B cell (primary cell): ENCODE data around the gene TRIM52.
"Not testable (repeated sequence)": the region's sequence is repeated elsewhere in the genome, so short reads cannot be mapped to it uniquely, and the experiment has no call there.

Experiments used
- EZH2 ChIP-seq: IDR thresholded peaks from 2 replicates; pipeline ENCODE4 v1.6.1; 2012; ENCODE audit warnings: borderline replicate concordance, low read depth, mild to moderate bottlenecking, moderate library complexity, low read length; ENCODE audit not compliant: insufficient read depth, poor library complexity, severe bottlenecking
- TF ChIP-seq, protein P1 (sequence below): fragments of 200-600 bp; IDR thresholded peaks from one replicate; pipeline ENCODE4 v1.8.0; 2022; ENCODE audit warnings: antibody characterized with exemption, mild to moderate bottlenecking

DNA sequence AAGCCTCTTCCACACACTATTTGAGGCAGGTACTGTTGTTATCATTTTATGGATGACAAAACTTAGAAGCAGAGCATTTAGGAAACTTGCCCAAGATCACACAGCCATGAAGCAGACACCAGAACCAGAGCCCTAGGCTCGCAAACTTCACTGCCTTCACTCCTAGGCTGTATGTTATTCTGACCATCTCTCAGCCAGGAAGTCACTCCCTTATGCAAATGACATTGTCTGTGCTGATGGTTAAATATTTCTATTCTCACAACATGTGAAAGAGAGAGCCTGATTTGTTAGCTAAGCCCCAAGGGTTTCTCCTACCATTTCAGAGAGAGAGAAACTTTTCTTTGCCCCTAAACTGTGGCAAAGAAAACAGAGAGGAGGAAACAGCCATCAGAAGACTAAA, 26.4 kb upstream of the TRIM52 start:
- TF ChIP-seq, protein P1, sequence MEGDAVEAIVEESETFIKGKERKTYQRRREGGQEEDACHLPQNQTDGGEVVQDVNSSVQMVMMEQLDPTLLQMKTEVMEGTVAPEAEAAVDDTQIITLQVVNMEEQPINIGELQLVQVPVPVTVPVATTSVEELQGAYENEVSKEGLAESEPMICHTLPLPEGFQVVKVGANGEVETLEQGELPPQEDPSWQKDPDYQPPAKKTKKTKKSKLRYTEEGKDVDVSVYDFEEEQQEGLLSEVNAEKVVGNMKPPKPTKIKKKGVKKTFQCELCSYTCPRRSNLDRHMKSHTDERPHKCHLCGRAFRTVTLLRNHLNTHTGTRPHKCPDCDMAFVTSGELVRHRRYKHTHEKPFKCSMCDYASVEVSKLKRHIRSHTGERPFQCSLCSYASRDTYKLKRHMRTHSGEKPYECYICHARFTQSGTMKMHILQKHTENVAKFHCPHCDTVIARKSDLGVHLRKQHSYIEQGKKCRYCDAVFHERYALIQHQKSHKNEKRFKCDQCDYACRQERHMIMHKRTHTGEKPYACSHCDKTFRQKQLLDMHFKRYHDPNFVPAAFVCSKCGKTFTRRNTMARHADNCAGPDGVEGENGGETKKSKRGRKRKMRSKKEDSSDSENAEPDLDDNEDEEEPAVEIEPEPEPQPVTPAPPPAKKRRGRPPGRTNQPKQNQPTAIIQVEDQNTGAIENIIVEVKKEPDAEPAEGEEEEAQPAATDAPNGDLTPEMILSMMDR: not testable (repeated sequence)
- not testable (repeated sequence) for TF ChIP-seq EZH2
